HCEC 1CT (cell line): ENCODE measurements around the gene GIMAP6.
"Not testable (repeated sequence)": the region's sequence is repeated elsewhere in the genome, so short reads cannot be mapped to it uniquely, and the experiment has no call there.

Source experiments
- DNase-seq: peaks from one replicate; pipeline ENCODE4 v3.0.0-alpha.2; 2017

Gene GIMAP6

GRCh38 chr7:150642926-150643325, 10.7 kb upstream of the GIMAP6 start:
- no peak for DNase-seq

DNA sequence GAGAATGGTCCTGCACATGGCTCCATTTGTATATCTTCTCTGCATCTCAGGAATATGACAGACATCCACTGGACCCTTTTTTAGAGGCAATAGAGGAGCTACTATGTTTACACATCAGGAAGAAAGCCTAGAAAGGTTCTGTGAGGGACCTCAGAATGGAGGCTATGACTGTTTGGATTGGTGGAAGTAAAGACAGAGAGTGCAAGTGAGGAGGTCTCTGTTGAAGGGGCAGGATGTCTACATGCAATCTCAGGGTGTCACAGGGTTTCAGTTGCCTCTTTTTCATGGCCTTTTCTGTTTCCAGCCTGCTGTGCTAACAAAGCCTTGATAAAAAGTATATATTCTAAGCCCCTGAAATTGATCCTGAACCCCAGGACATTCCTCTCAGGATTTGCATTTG, 9.7 kb upstream of the GIMAP6 start:
- DNase-seq: no peak

GRCh38 chr7:150633926-150634325, 1.7 kb upstream of the GIMAP6 start:
- no peak for DNase-seq

- DNase-seq: no peak
Observed at GRCh38 chr7:150631084-150631826, 930 bp downstream of the GIMAP6 start.

GRCh38 chr7:150629347-150629746, 2.8 kb downstream of the GIMAP6 start:
- DNase-seq: no peak

DNA sequence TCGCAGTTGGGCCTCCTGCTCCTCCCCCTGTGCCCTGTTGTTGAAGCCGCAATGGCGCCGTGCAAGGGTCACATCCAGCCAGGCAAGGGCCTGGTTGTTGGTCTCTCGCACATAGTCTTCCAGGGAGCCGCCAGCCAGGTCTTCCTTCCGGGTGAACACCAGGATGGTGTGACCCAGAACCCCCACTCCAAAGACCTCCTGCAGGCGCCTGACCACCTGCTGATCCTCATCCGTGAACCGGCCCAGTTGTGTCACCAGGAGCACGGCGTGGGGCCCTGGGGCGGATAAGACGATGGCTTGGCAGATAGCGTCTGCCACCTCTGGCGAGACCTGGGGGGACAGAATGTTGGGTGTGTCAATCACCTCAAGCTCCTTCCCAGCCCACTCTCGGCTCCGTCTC, 4.2 kb downstream of the GIMAP6 start:
- DNase-seq: no peak

- DNase-seq: no peak
Observed at GRCh38 chr7:150626696-150627095, 5.5 kb downstream of the GIMAP6 start.

GRCh38 chr7:150621376-150621775, 10.8 kb downstream of the GIMAP6 start:
- no peak for DNase-seq

GRCh38 chr7:150620617-150621371, 11.4 kb downstream of the GIMAP6 start:
- DNase-seq: no peak

DNA sequence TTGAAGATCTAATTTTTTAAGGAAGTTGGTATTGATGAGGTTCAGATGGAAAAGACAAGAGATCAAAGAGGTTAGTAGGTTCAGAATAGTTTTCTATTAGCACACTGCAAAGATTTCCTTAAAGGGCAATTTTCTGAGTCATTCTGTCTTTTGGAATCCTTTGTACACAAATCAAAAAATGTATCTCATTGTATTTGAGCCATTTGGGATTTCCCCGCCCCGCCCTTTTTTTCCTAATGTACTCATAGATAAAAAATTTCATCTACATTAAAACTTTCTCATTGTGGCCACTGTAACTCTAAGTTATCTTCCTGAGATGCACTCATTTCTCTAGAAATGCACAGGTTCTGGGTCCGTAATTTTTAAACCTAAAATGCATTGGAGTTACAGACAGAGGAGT, 12.1 kb downstream of the GIMAP6 start:
- no peak for DNase-seq

- DNase-seq: not testable (repeated sequence)
Observed at GRCh38 chr7:150615221-150615755, 16.9 kb downstream of the GIMAP6 start.

DNA sequence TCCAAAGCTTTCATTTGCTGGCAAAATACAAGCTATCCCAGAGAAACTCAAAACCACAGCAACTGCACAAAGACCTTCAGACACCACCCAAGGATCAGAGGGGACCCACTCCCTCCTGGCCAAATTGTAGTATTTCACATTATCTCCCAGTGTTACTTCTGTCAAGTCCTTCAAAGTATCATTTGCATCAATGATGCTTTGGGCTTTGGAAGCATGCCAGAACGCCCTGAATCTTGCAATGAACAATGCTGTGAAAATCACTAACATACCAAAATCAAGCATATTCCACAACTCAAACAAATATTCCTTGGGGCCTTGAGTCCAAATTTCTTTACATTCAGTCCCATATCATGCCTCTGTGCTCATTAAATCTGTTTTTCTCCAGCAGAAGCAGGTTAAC, 17.8 kb downstream of the GIMAP6 start:
- DNase-seq: not testable (repeated sequence)

- DNase-seq: no peak
Observed at GRCh38 chr7:150613880-150614279, 18.3 kb downstream of the GIMAP6 start.

- DNase-seq: no peak
Observed at GRCh38 chr7:150612925-150613324, 19.3 kb downstream of the GIMAP6 start.

- DNase-seq: no peak
Observed at GRCh38 chr7:150610233-150610632, 22.0 kb downstream of the GIMAP6 start.

GRCh38 chr7:150603600-150603999, 28.6 kb downstream of the GIMAP6 start:
- not testable (repeated sequence) for DNase-seq

- no peak for DNase-seq
Observed at GRCh38 chr7:150595361-150595760, 36.8 kb downstream of the GIMAP6 start.

- DNase-seq: no peak
Observed at GRCh38 chr7:150594805-150595204, 37.4 kb downstream of the GIMAP6 start.

DNA sequence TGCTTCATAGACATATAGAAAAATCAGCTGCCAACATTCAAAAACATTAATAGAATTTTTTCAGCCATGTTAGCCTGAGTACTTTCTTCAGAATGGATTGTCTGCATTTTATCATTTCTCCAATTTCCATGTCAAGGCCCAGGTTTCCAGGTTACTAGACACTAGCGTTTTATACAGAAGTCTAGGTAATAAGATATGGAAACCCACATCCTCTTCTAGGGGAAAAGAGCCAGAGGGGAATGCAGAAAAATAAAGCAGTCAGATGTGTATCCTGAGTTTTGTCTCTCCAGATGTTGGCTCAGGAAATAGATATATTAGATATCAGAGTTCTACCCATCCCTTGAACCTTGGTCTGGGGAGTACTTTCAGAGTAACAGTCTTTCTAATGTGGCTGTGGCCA, 44.6 kb downstream of the GIMAP6 start:
- DNase-seq: no peak

DNA sequence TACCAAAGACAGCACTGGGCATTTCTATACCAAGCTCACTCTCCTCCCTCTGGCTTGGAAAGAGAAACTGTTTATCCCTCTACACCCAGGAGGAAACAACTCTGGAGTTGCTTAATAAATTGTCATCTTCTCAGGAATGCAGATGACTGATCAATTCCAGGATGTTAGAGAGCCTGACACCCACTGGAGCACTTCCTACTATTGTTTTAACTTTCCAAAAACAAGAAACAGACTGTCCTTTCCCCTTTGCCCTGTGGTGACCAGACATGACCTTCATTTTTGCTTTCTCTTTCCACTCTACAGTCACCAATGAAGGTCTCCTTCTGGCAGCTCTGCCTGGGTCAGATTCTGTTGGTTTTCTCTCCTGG, 45.4 kb downstream of the GIMAP6 start:
- no peak for DNase-seq

GRCh38 chr7:150586068-150586784, 46.0 kb downstream of the GIMAP6 start:
- no peak for DNase-seq

- no peak for DNase-seq
Observed at GRCh38 chr7:150585199-150585598, 47.0 kb downstream of the GIMAP6 start.

GRCh38 chr7:150580638-150581394, 51.4 kb downstream of the GIMAP6 start:
- DNase-seq: no peak
